ENCODE measurements around the gene PVALB. TPM values are rescaled to one million over a fixed set of nuclear protein-coding genes. Genes with fewer than 3 reads are reported as not detected.

PVALB gene
- total and polyA plus RNA-seq, 10 of the 15 experiments (the other 5 are each of a cell fraction or from before 2014, with no cell fraction given): not detected

GRCh38 chr22:36858966-36859365 is 42.1 kb upstream of the PVALB start:
- DNase-seq (ENCODE audit: low read depth, low spot score) (no peak), FAIRE-seq (no peak), ATAC-seq (no peak)
- ChIA-PET RAD21 (ENCODE audit: unreplicated experiment) (interaction anchor here (0.5 to 8.5 kb wide), 9 partner anchors 15 to 119 kb away, joined by 3 to 94 read pairs (median 14); partner anchors contain the start of genes CSF2RB and IFT27), POLR2A (interaction anchor here (0.5 to 6.2 kb wide), 10 partner anchors 15 to 384 kb away, joined by 3 to 51 read pairs (median 5); partner anchors contain the start of genes CSF2RB and IFT27), CTCF (interaction anchor here (0.6 to 12.7 kb wide), 13 partner anchors 15 to 471 kb away, joined by 3 to 310 read pairs (median 6); partner anchors contain the start of genes CSF2RB and IFT27), SMC1A (ENCODE audit: uncharacterized antibody, unreplicated experiment) (interaction anchor here (0.7 to 8.7 kb wide), 10 partner anchors 15 to 118 kb away, joined by 3 to 72 read pairs (median 10); partner anchors contain the start of gene CSF2RB)
- Histone ChIP-seq H2AFZ (ENCODE audit: control insufficient read depth, low read depth, low read length) (peak overlapping the region; percentile 56), H3K4me3 (no peak overlapping the region), H3K79me2 (ENCODE audit: control insufficient read depth, insufficient read depth, low read length) (peaks cover 11% of the 10 kb centered on the region), H3K36me3 (ENCODE audit: control insufficient read depth in 2 of 2, insufficient read depth in 2 of 2, low read length in 1 of 2) (no peaks in the 10 kb centered on the region), H3K27me3 (replicated peaks in 1 of 2; ENCODE audit: control insufficient read depth in 2 of 2, insufficient read depth in 2 of 2, low read length in 1 of 2) (no peaks in the 10 kb centered on the region), H3K4me1 (ENCODE audit: control insufficient read depth, insufficient read depth, low read length) (peaks cover 61% of the 10 kb centered on the region), H4K20me1 (ENCODE audit: control insufficient read depth, insufficient read depth) (no peaks in the 10 kb centered on the region), H3K4me2 (ENCODE audit: control insufficient read depth, insufficient read depth) (no peak overlapping the region), H3K9ac (ENCODE audit: control insufficient read depth, insufficient read depth, low read length) (no peak overlapping the region; the same call in 1 of the 2 replicates), H3K9me3 (replicated peaks; ENCODE audit: control insufficient read depth, insufficient read depth, low read length) (no peaks in the 10 kb centered on the region), H3K27ac (ENCODE audit: control insufficient read depth, insufficient read depth) (no peak overlapping the region; the same call in 1 of the 2 replicates)
- 0 out of 2 replicates have a peak, but pooled peaks have one; percentile 19 for TF ChIP-seq ZNF687 (IDR thresholded peaks at IDR 0.05)
- no peak for TF ChIP-seq IKZF1 (conservative IDR thresholded peaks at IDR 0.05)
- no TSS peak for BruUV-seq (replicated peaks)
- 39% methylated on average over 2 of the region's 2 CpGs for WGBS (ENCODE audit: insufficient coverage, insufficient replicate concordance, low lambda C conversion rate, missing lambda C conversion rate)
- in situ Hi-C loops (cut with MboI): loop anchor here (5.0 kb wide), 1 partner anchor 312 kb away; no protein-coding TSS in a partner anchor
- intact Hi-C loops (cut with micrococcal nuclease; ENCODE audit: unreplicated experiment): loop anchor here (5.0 to 10.0 kb wide), 2 partner anchors 186 to 312 kb away; no protein-coding TSS in a partner anchor

Measured in GM12878 (cell line).